Tibial nerve (tissue), 4 donors: Measurements from ENCODE around the gene LTV1. TPM values are rescaled to one million over a fixed set of nuclear protein-coding genes. Genes with fewer than 3 reads are reported as not detected.

ENCODE experiments used
- DNase-seq, 2 donors: peaks; one replicate each; pipeline ENCODE4 v3.0.0-alpha.2; 2019; ENCODE audit warnings: low spot score in 2 of 2
- H3K27ac ChIP-seq, 4 donors: fragments of 200-600 bp; sonication (generic) in 3 of 4; one replicate each; pipeline ENCODE4 v1.5.1; 2017 to 2019; ENCODE audit warnings: mild to moderate bottlenecking in 1 of 4
- H3K27me3 ChIP-seq, 2 donors: fragments of 200-600 bp; sonication (generic) in 1 of 2; one replicate each; pipeline versions ENCODE4 v1.5.1 to v1.6.0; 2017 to 2019
- H3K36me3 ChIP-seq, 3 donors: fragments of 200-600 bp; sonication (generic); one replicate each; pipeline ENCODE4 v1.5.1; 2018 to 2019
- H3K4me1 ChIP-seq, 4 donors: fragments of 200-600 bp; sonication (generic) in 3 of 4; one replicate each; pipeline ENCODE4 v1.5.1; 2017 to 2019
- H3K4me3 ChIP-seq, 4 donors: fragments of 200-600 bp; sonication (generic) in 3 of 4; one replicate each; pipeline ENCODE4 v1.5.1; 2017 to 2019; ENCODE audit warnings: mild to moderate bottlenecking in 1 of 4, moderate library complexity in 1 of 4
- H3K9me3 ChIP-seq, 4 donors: fragments of 200-600 bp; sonication (generic) in 3 of 4; one replicate each; pipeline ENCODE4 v1.5.1; 2017 to 2019
- EP300 ChIP-seq, 2 donors: sonication (generic); formaldehyde crosslinking; IDR thresholded peaks; one replicate each; pipeline ENCODE4 v1.6.1; 2017; ENCODE audit warnings: antibody characterized with exemption in 2 of 2, mild to moderate bottlenecking in 1 of 2
- POLR2A ChIP-seq, 2 donors: fragments of 450-650 bp; IDR thresholded peaks; one replicate each; pipeline ENCODE4 v1.6.1; 2017; ENCODE audit warnings: antibody characterized with exemption in 2 of 2, mild to moderate bottlenecking in 2 of 2, moderate library complexity in 2 of 2
- WGBS, 2 donors: methylation state at CpG; one replicate each; pipeline ENCODE4 v1.1.5; 2018; 5-methylcytosine and 5-hydroxymethylcytosine counted together
- total RNA-seq, 4 donors: library from RNA; depleted of rRNA; stranded (reverse); fragments of >200 nt; gene quantifications; one replicate each; pipeline ENCODE4 v1.1.0, GENCODE V29; 2016
- TF ChIP-seq, protein P1 (sequence below), 5 experiments: fragments of 200-600 bp in 3 of 5; fragments of 450-650 bp in 2 of 5; sonication (generic) in 3 of 5; IDR thresholded peaks; one replicate each; pipeline ENCODE4 v1.5.1; 2016 to 2019; ENCODE audit warnings: antibody characterized with exemption in 5 of 5, mild to moderate bottlenecking in 3 of 5, moderate library complexity in 2 of 5

Gene LTV1
- total RNA-seq, 4 donors from 2014 or later: 16.4 to 33.0 (median 22.8) TPM

DNA sequence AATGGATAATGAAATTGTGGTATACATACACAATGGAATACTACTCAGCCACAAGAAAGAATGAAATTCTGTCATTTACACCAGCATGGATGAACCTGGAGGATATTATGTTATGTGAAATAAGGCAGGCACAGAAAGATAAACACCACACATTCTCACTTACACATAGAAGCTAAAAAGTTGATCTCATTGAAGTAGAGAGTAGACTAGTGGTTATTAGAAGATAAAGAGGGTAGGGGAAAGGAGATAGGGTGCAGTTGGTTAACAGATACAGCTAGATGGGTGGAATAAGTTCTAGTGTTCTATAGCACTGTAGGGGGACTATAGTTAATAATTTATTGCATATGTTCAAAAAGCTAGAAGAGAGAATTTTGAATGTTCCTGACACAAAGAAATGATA lies 25.5 kb upstream of the LTV1 start:
- H3K4me1 ChIP-seq: peaks cover 0 to 6% (median 0%) of the 10 kb centered on the region in 4 donors
- no peak for TF ChIP-seq EP300 (IDR thresholded peaks at IDR 0.05)
- TF ChIP-seq, protein P1, sequence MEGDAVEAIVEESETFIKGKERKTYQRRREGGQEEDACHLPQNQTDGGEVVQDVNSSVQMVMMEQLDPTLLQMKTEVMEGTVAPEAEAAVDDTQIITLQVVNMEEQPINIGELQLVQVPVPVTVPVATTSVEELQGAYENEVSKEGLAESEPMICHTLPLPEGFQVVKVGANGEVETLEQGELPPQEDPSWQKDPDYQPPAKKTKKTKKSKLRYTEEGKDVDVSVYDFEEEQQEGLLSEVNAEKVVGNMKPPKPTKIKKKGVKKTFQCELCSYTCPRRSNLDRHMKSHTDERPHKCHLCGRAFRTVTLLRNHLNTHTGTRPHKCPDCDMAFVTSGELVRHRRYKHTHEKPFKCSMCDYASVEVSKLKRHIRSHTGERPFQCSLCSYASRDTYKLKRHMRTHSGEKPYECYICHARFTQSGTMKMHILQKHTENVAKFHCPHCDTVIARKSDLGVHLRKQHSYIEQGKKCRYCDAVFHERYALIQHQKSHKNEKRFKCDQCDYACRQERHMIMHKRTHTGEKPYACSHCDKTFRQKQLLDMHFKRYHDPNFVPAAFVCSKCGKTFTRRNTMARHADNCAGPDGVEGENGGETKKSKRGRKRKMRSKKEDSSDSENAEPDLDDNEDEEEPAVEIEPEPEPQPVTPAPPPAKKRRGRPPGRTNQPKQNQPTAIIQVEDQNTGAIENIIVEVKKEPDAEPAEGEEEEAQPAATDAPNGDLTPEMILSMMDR (IDR thresholded peaks at IDR 0.05): no peak
- no peak for TF ChIP-seq POLR2A (IDR thresholded peaks at IDR 0.05)
- DNase-seq: no peak
- H3K36me3 ChIP-seq: peaks cover 0 to 15% (median 0%) of the 10 kb centered on the region in 3 donors
- no peak overlapping the region for H3K27ac ChIP-seq
- no peak overlapping the region for H3K4me3 ChIP-seq
- no peaks in the 10 kb centered on the region for H3K9me3 ChIP-seq
- H3K27me3 ChIP-seq: no peaks in the 10 kb centered on the region

DNA sequence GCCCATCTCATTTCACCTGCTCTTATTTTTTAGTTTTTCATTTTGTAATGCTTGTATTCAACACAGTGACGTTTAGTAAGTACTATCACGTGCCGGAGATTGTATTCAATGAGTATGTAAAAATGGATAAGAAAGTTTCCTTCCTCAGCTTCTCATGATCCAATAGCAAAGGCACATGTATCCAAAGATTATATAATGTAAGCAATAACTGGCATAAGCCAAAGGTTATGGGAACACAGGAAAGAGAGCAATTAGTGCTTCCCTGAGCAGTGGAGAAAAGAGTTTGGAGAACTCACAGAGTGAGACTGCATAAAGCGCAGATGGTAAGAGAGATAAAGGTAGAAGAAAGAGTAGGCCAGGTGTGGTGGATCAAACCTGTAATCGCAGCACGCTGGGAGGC lies 21.8 kb upstream of the LTV1 start:
- H3K27ac ChIP-seq: no peak overlapping the region
- H3K9me3 ChIP-seq: no peaks in the 10 kb centered on the region
- 93 to 94% methylated on average over 6 of the region's 6 CpGs for WGBS, 2 donors
- H3K36me3 ChIP-seq: peaks cover 0 to 22% (median 0%) of the 10 kb centered on the region in 3 donors
- no peak overlapping the region for H3K4me3 ChIP-seq
- H3K27me3 ChIP-seq: no peaks in the 10 kb centered on the region
- H3K4me1 ChIP-seq: peaks cover 0 to 12% (median 0%) of the 10 kb centered on the region in 4 donors
- TF ChIP-seq EP300 (IDR thresholded peaks at IDR 0.05): no peak
- no peak for TF ChIP-seq POLR2A (IDR thresholded peaks at IDR 0.05)
- TF ChIP-seq, protein P1 (IDR thresholded peaks at IDR 0.05): no peak
- no peak for DNase-seq

DNA sequence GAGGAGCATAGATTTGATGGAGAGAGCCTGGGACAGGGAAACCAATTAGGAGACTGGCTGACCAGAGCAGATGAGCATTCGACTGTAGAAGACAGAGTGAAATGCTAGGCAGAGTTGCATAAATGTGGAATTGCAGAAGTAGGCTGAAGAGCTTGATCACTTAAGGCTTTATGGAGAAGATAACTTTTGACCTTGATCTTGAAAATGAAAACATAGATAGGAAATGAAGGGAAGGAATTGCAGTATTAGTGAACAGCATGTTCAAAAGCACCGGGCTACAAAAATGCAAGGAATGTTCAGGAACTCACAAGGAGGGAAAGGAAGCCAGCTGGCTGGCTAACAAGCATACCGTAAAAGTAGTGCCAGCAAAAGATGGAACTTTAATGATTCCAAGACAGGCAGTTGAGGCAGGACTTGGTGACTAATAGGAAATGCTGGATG lies 20.5 kb upstream of the LTV1 start:
- no peaks in the 10 kb centered on the region for H3K9me3 ChIP-seq
- WGBS, 2 donors: 41% methylated on average over 3 of the region's 3 CpGs
- peaks cover 0 to 12% (median 0%) of the 10 kb centered on the region in 4 donors for H3K4me1 ChIP-seq
- H3K27ac ChIP-seq: no peak overlapping the region
- H3K4me3 ChIP-seq: no peak overlapping the region
- TF ChIP-seq EP300 (IDR thresholded peaks at IDR 0.05) (peak in 1 of 2 donors; percentile 46), POLR2A (IDR thresholded peaks at IDR 0.05) (no peak)
- H3K27me3 ChIP-seq: no peaks in the 10 kb centered on the region
- peaks cover 0 to 15% (median 0%) of the 10 kb centered on the region in 3 donors for H3K36me3 ChIP-seq
- no peak for DNase-seq

DNA sequence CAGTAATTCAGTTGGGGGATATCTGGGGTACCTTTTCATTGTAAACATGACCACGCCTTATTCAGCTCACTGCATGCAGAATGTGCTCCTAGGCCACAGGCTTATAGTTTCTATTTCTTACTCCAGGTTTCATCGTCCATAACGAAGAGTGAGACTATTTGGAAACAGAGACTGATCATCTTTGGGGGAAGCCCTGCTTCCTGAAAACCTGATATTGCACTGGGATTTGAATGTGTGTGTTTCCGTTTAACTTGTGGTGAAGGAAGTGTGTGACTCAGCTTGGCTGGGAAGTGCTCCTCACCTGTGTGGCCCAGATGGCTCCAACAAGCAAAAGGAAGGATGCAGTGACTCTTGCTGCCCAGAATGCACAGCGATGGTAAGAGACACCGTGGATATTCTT lies 19.6 kb upstream of the LTV1 start:
- Histone ChIP-seq H3K9me3 (no peaks in the 10 kb centered on the region), H3K27ac (peak overlapping the region in 1 of 4 donors; percentile 12), H3K4me3 (no peak overlapping the region), H3K27me3 (no peaks in the 10 kb centered on the region), H3K4me1 (peaks cover 0 to 12% (median 0%) of the 10 kb centered on the region in 4 donors), H3K36me3 (peaks cover 0 to 15% (median 0%) of the 10 kb centered on the region in 3 donors)
- WGBS, 2 donors: 82 to 83% methylated on average over 6 of the region's 6 CpGs
- TF ChIP-seq POLR2A (IDR thresholded peaks at IDR 0.05) (no peak), EP300 (IDR thresholded peaks at IDR 0.05) (peak in 1 of 2 donors; percentile 46)
- DNase-seq: no peak

DNA sequence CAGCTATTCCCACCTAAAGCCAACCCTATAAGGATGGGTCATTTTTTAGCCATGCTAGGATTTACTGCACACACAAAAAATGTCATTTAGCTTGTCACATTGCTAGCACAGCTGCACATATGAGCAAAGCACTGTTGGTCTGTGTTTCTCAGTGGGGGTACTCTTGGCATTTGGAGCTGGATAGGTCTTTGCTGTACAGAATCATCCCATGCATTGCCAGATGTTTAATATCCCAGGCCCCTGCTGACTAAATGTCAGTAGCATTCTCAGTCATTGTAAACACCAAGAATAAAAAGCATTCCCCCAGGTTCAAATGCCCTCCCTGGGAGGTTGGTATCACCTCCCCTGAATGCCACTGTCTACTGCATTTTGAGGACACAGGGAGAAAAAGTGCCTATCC lies 14.6 kb upstream of the LTV1 start:
- Histone ChIP-seq H3K27me3 (no peaks in the 10 kb centered on the region), H3K4me1 (no peaks in the 10 kb centered on the region), H3K9me3 (no peaks in the 10 kb centered on the region), H3K4me3 (no peak overlapping the region), H3K27ac (no peak overlapping the region), H3K36me3 (peaks cover 0 to 7% (median 0%) of the 10 kb centered on the region in 3 donors)
- no peak for DNase-seq
- TF ChIP-seq EP300 (IDR thresholded peaks at IDR 0.05): no peak
- TF ChIP-seq, protein P1 (IDR thresholded peaks at IDR 0.05): no peak
- no peak for TF ChIP-seq POLR2A (IDR thresholded peaks at IDR 0.05)

DNA sequence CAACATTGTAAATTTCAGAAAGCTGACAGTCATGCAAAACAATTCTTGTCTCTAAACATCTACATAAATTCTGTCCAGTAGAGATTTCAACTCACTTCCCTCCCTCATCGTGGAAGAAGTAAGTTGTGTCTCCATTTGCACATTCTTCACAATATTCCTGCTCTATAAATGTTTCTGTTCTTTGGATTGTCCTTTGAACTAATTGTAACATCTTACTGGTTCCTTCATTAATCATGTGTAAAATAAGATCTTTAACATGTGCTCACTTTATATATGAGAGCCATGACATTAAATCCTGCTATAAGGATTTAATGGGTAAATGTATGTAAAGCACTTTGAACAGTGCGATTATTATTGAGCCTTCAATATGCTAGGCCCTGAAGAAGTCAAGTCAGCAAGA lies 7.0 kb upstream of the LTV1 start:
- Histone ChIP-seq H3K9me3 (no peaks in the 10 kb centered on the region), H3K36me3 (no peaks in the 10 kb centered on the region), H3K4me3 (no peak overlapping the region), H3K27ac (no peak overlapping the region), H3K27me3 (no peaks in the 10 kb centered on the region), H3K4me1 (peaks cover 0 to 7% (median 0%) of the 10 kb centered on the region in 4 donors)
- TF ChIP-seq, protein P1 (IDR thresholded peaks at IDR 0.05): no peak
- TF ChIP-seq EP300 (IDR thresholded peaks at IDR 0.05) (no peak), POLR2A (IDR thresholded peaks at IDR 0.05) (no peak)
- no peak for DNase-seq
- whole genome bisulfite sequencing, 2 donors: 85 to 89% methylated on average over 2 of the region's 2 CpGs
